A549 (cell line): ENCODE data around the gene FHIT.

Experiments used
- CTCF ChIP-seq: fragments of >200 bp; sonication (Bioruptor Twin); formaldehyde crosslinking; IDR thresholded peaks from 3 replicates; pipeline ENCODE4 v1.5.1; 2016
- HDAC2 ChIP-seq: fragments of 200-600 bp; sonication (generic); IDR thresholded peaks from 2 replicates; pipeline ENCODE4 v1.6.1; 2016
- MAZ ChIP-seq: fragments of 150-350 bp; IDR thresholded peaks from 2 replicates; pipeline ENCODE4 v1.6.1; 2014; ENCODE audit warnings: antibody characterized with exemption, low read depth, low read length, borderline replicate concordance
- RAD21 ChIP-seq, 2 experiments: fragments of >200 bp in 1 of 2; sonication (Bioruptor Twin) in 1 of 2; formaldehyde crosslinking in 1 of 2; IDR thresholded peaks in 1 of 2; conservative IDR thresholded peaks in 1 of 2; 2 replicates in 1 of 2; 3 replicates in 1 of 2; pipeline ENCODE4 v1.6.1; 2012 to 2018; ENCODE audit warnings: inconsistent platforms in 1 of 2
- REST ChIP-seq: fragments of 200-600 bp; sonication (generic); IDR thresholded peaks from 2 replicates; pipeline ENCODE4 v1.6.1; 2016; ENCODE audit warnings: antibody characterized with exemption, mild to moderate bottlenecking, moderate library complexity
- RNF2 ChIP-seq: fragments of 200-600 bp; sonication (generic); IDR thresholded peaks from 2 replicates; pipeline ENCODE4 v1.6.1; 2016; ENCODE audit warnings: low read depth, mild to moderate bottlenecking, antibody characterized with exemption, moderate library complexity, borderline replicate concordance
- TF ChIP-seq, protein P1 (sequence below): fragments of 150-350 bp; IDR thresholded peaks from 2 replicates; pipeline ENCODE4 v1.6.1; 2014; ENCODE audit warnings: low read depth, mild to moderate bottlenecking, low read length
- TF ChIP-seq, protein P2 (sequence below): fragments of 250-450 bp; sonication (Bioruptor Pico); IDR thresholded peaks from 2 replicates; pipeline ENCODE4 v1.5.0; 2021; ENCODE audit warnings: mild to moderate bottlenecking, moderate library complexity, borderline replicate concordance

- TF ChIP-seq CTCF (no peak), HDAC2 (no peak), RNF2 (no peak), RAD21 (conservative IDR thresholded peaks at IDR 0.05 in 1 of 2, IDR thresholded peaks at IDR 0.05 in 1 of 2) (no peak), MAZ (no peak), REST (no peak)
- TF ChIP-seq, protein P1, sequence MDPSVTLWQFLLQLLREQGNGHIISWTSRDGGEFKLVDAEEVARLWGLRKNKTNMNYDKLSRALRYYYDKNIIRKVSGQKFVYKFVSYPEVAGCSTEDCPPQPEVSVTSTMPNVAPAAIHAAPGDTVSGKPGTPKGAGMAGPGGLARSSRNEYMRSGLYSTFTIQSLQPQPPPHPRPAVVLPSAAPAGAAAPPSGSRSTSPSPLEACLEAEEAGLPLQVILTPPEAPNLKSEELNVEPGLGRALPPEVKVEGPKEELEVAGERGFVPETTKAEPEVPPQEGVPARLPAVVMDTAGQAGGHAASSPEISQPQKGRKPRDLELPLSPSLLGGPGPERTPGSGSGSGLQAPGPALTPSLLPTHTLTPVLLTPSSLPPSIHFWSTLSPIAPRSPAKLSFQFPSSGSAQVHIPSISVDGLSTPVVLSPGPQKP, result no peak
- TF ChIP-seq, protein P2, sequence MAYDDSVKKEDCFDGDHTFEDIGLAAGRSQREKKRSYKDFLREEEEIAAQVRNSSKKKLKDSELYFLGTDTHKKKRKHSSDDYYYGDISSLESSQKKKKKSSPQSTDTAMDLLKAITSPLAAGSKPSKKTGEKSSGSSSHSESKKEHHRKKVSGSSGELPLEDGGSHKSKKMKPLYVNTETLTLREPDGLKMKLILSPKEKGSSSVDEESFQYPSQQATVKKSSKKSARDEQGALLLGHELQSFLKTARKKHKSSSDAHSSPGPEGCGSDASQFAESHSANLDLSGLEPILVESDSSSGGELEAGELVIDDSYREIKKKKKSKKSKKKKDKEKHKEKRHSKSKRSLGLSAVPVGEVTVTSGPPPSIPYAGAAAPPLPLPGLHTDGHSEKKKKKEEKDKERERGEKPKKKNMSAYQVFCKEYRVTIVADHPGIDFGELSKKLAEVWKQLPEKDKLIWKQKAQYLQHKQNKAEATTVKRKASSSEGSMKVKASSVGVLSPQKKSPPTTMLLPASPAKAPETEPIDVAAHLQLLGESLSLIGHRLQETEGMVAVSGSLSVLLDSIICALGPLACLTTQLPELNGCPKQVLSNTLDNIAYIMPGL (CRISPR knock-in tag), result no peak
Measured at GRCh38 chr3:60770532-60770931, 480.7 kb downstream of the FHIT start.
